BJ (cell line): ENCODE data around the gene GBX1. TPM values are rescaled to one million over a fixed set of nuclear protein-coding genes. Genes with fewer than 3 reads are reported as not detected.

Experiments
- CTCF ChIA-PET: fragments of 350-600 bp; formaldehyde crosslinking; extraction: SDS; loops from one replicate; lab custom pipeline; 2021; ENCODE audit warnings: antibody characterized with exemption, inconsistent platforms; lab: Yijun Ruan, JAX
- POLR2A ChIA-PET: fragments of 300-600 bp; sonication (Branson Sonifier 250); formaldehyde crosslinking; extraction: SDS; loops from one replicate; lab custom pipeline; 2021; ENCODE audit warnings: antibody characterized with exemption; lab: Charles Lee
- DNase-seq: peaks from one replicate; pipeline ENCODE4 v3.0.0-alpha.2; 2011; ENCODE audit warnings: low read depth
- H3K27me3 ChIP-seq: 2 replicates; pipeline ENCODE4 v1.6.0; 2011; ENCODE audit warnings: low read length; ENCODE audit not compliant: control insufficient read depth, insufficient read depth
- H3K36me3 ChIP-seq: 2 replicates; pipeline ENCODE4 v1.5.1; 2011; ENCODE audit warnings: low read length; ENCODE audit not compliant: control insufficient read depth, insufficient read depth
- H3K4me3 ChIP-seq: 2 replicates; pipeline ENCODE4 v1.5.1; 2011; ENCODE audit warnings: low read depth, mild to moderate bottlenecking, control low read depth, low read length
- CTCF ChIP-seq: IDR thresholded peaks from 2 replicates; pipeline ENCODE4 v1.5.1; 2011; ENCODE audit warnings: low read depth, mild to moderate bottlenecking, control low read depth, inconsistent platforms, low read length, moderate library complexity; ENCODE audit not compliant: insufficient read depth
- polyA plus RNA-seq: library from polyadenylated mRNA; depleted of rRNA; stranded (reverse); fragments of >200 nt; gene quantifications from 2 replicates; pipeline ENCODE4 v1.2.3, GENCODE V29; 2011

GBX1 gene
- polyA plus RNA-seq, 1 experiment = not detected

DNA sequence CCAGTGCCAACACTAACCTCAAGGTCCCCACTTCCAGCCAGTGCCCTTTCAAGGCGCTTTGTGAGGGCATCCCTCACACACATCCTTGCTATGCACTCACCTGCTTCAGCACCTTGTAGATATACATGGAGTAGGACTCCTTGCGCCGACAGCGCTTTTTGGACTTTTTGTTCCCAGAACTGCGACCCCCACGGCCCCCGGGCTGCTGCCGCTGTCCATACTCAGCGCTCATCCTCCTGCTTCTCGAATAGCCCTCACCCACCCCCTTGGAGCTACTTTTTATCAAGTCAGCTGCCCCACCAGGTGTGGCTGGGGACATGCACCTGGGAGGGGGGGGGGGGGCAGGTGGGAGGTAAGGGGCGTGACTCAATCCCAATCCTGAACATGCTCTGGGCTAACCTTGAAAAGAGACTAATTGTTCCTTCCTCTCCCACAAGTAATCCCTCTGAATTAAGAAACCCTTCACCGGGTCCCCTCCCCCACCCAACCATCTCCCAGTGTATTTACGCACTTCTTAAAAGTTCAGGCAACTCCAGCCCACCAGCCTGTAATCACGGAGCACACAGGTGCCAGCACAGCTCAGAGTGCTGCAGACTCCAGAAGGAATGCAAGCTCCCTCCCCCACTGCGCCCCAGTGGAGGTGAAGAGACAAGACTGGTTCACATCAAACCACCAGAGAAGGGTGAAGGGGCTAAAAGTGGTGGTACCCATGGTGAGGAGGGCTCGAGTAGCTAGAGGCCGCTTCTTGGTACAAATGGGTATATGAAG is 42.8 kb upstream of the GBX1 start, which contains the start of gene H2BK1:
Gene H2BK1, minus strand, starts transcription at position 402 of the 768 bp plus-strand sequence. Its CDS starts 170 bp downstream, at position 232.
- Histone ChIP-seq H3K36me3 (peaks cover 7% of the 10 kb centered on the region), H3K4me3 (no peak within 1 kb of the TSS), H3K27me3 (peaks cover 2% of the 10 kb centered on the region; the same call in 1 of the 2 replicates)
- POLR2A ChIA-PET = no interaction called here
- no peak for DNase-seq
- CTCF ChIA-PET = interaction anchor here (0.7 kb wide), 1 partner anchor 12 kb away, joined by 3 read pairs; no protein-coding TSS in a partner anchor
- no peak for TF ChIP-seq CTCF

DNA sequence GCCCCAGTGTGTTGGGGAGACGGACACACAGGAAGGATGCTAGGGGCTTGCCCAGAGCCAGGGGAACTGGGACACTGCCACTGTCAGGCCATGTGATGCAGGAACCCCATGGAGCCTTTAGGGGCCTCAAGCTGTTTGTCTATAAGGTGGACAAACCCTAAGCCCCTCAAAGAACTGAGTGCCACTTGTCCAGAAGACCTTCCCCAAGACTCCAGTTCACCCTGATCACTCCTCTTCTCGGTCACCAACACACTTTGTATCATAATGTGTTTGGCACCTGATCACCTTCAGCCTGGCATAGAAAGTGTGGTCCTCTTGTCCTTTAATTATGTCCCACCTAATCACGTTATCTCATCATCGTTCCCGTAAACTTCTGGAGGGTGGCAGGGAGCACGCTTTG is 42.1 kb upstream of the GBX1 start:
- no peak for TF ChIP-seq CTCF
- H3K36me3 ChIP-seq = peaks cover 3% of the 10 kb centered on the region
- CTCF ChIA-PET = no interaction called here
- POLR2A ChIA-PET = no interaction called here
- peaks cover 5% of the 10 kb centered on the region; the same call in 1 of the 2 replicates for H3K27me3 ChIP-seq
- H3K4me3 ChIP-seq = no peak overlapping the region
- no peak for DNase-seq

DNA sequence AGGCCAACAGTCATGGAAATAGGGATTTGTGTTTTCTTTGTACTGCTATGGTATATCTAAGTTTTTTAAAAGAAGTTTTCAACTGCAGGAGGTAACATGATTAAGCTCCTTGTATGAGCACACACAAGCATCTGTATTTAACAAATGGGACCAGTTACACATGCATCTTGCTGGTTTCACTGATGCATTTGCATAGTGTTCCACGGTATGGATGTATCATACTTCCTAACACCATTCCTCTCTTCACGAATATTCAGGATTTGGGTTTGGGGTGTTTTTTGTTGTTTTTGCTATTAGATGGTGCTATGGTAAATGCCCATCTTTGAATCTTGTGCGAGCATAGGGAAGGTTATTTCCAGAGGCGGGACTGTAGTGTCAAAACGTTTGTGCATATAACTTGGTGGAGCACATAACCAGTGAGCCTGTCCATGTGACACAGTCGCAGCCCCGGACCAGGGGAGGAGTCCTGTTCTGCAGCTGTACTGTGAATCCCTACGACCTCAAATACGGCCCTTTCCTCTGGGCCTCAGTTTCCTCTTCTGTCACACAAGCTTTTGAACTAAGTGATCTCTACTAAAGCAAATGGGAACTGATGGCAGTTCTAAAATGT is 40.9 kb upstream of the GBX1 start:
- no peak overlapping the region for H3K4me3 ChIP-seq
- no peak for TF ChIP-seq CTCF
- H3K36me3 ChIP-seq = no peaks in the 10 kb centered on the region
- DNase-seq = no peak
- ChIA-PET CTCF (no interaction called here), POLR2A (no interaction called here)
- peaks cover 7% of the 10 kb centered on the region; the same call in 1 of the 2 replicates for H3K27me3 ChIP-seq

DNA sequence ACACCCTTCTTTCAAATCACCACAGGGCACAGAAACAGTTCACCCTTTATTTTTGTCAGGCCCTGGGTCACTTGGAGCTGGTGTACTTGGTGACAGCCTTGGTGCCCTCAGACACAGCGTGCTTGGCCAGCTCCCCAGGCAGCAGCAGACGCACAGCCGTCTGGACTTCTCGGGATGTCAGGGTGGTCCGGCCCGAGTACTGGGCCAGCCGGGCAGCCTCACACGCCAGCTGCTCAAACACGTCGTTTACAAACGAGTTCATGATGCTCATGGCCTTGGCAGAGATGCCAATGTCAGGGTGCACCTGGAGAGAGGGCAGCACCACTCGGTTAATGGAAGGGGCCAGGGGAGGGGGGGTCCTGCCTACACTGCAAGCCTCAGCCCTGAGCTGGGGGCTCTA is 40.3 kb upstream of the GBX1 start:
- no peak for TF ChIP-seq CTCF
- POLR2A ChIA-PET = no interaction called here
- DNase-seq = no peak
- Histone ChIP-seq H3K27me3 (peaks cover 10% of the 10 kb centered on the region), H3K36me3 (no peaks in the 10 kb centered on the region), H3K4me3 (no peak overlapping the region)
- CTCF ChIA-PET = no interaction called here

GRCh38 chr7:151207315-151207714 is 39.8 kb upstream of the GBX1 start:
- no peak for DNase-seq
- POLR2A ChIA-PET = no interaction called here
- CTCF ChIA-PET = no interaction called here
- H3K36me3 ChIP-seq = no peaks in the 10 kb centered on the region
- no peak for TF ChIP-seq CTCF
- H3K27me3 ChIP-seq = peaks cover 13% of the 10 kb centered on the region
- H3K4me3 ChIP-seq = no peak overlapping the region
